ENCODE results near the gene BCCIP. TPM values are rescaled to one million over a fixed set of nuclear protein-coding genes. Genes with fewer than 3 reads are reported as not detected.

The BCCIP gene
- polyA plus RNA-seq, 1 of the 3 experiments (the other 2 are of a cell fraction): 28.0 TPM

GRCh38 chr10:125797994-125798662, 25.2 kb upstream of the BCCIP start:
- H3K27ac ChIP-seq (ENCODE audit: low read depth in 2 of 2, low read length in 1 of 2): no peak overlapping the region
- no peaks in the 10 kb centered on the region for H3K4me1 ChIP-seq (ENCODE audit: control insufficient read depth in 1 of 2, insufficient read depth in 2 of 2, low read depth in 1 of 2, low read length in 1 of 2)
- H2AFZ ChIP-seq (ENCODE audit: low read depth): no peak overlapping the region
- 72% methylated on average over 5 of the region's 5 CpGs for WGBS (ENCODE audit: low lambda C conversion rate)
- no peak overlapping the region for H3K4me3 ChIP-seq (ENCODE audit: low read depth in 2 of 2, low read length in 1 of 2)
- TF ChIP-seq CHD2 (IDR thresholded peaks at IDR 0.05; ENCODE audit: low read length, partially characterized antibody): no peak
- no peak for TF ChIP-seq ZBTB33 (IDR thresholded peaks at IDR 0.05; ENCODE audit: borderline replicate concordance, low read depth)
- no peak for TF ChIP-seq NFIC (IDR thresholded peaks at IDR 0.05; ENCODE audit: borderline replicate concordance)
- no peak for TF ChIP-seq USF2 (IDR thresholded peaks at IDR 0.05; ENCODE audit: borderline replicate concordance, low read depth, low read length)
- POLR2A ChIA-PET: no interaction called here
- no peak overlapping the region for H3K4me2 ChIP-seq
- H3K9me3 ChIP-seq: no peaks in the 10 kb centered on the region
- H3K9ac ChIP-seq: no peak overlapping the region
- no peaks in the 10 kb centered on the region for H3K27me3 ChIP-seq (ENCODE audit: insufficient read depth)
- no peaks in the 10 kb centered on the region for H3K79me2 ChIP-seq (ENCODE audit: insufficient read depth)
- H3K36me3 ChIP-seq (replicated peaks in 1 of 2; ENCODE audit: control insufficient read depth in 1 of 2, insufficient read depth in 2 of 2, low read length in 1 of 2): peaks cover 7 to 67% of the 10 kb centered on the region in 2 experiments
- no peaks in the 10 kb centered on the region for H4K20me1 ChIP-seq (ENCODE audit: insufficient read depth)
- no peak for DNase-seq
- CTCF ChIA-PET: no interaction called here
- H3F3A ChIP-seq (replicated peaks; ENCODE audit: insufficient read depth): no peaks in the 10 kb centered on the region
- no peaks in the 10 kb centered on the region for H3K9me2 ChIP-seq

GRCh38 chr10:125799451-125800182, 23.7 kb upstream of the BCCIP start:
- Histone ChIP-seq H4K20me1 (ENCODE audit: insufficient read depth) (no peaks in the 10 kb centered on the region), H3K4me3 (ENCODE audit: low read depth in 2 of 2, low read length in 1 of 2) (no peak overlapping the region), H2AFZ (ENCODE audit: low read depth) (no peak overlapping the region), H3K27ac (ENCODE audit: low read depth in 2 of 2, low read length in 1 of 2) (no peak overlapping the region), H3K36me3 (replicated peaks in 1 of 2; ENCODE audit: control insufficient read depth in 1 of 2, insufficient read depth in 2 of 2, low read length in 1 of 2) (peaks cover 7 to 72% of the 10 kb centered on the region in 2 experiments), H3K79me2 (ENCODE audit: insufficient read depth) (no peaks in the 10 kb centered on the region), H3K27me3 (ENCODE audit: insufficient read depth) (no peaks in the 10 kb centered on the region), H3K4me2 (no peak overlapping the region), H3K9ac (no peak overlapping the region), H3K9me2 (no peaks in the 10 kb centered on the region), H3K9me3 (no peaks in the 10 kb centered on the region), H3F3A (replicated peaks; ENCODE audit: insufficient read depth) (no peaks in the 10 kb centered on the region), H3K4me1 (ENCODE audit: control insufficient read depth in 1 of 2, insufficient read depth in 2 of 2, low read depth in 1 of 2, low read length in 1 of 2) (no peaks in the 10 kb centered on the region)
- TF ChIP-seq RXRA (IDR thresholded peaks at IDR 0.05; ENCODE audit: borderline replicate concordance, low read depth): no peak
- no peak for TF ChIP-seq RCOR1 (IDR thresholded peaks at IDR 0.05; ENCODE audit: low read length)
- TF ChIP-seq FOSL2 (IDR thresholded peaks at IDR 0.05; ENCODE audit: borderline replicate concordance, low read depth): no peak
- no peak for TF ChIP-seq TCF12 (IDR thresholded peaks at IDR 0.05)
- no peak for TF ChIP-seq MEF2A (IDR thresholded peaks at IDR 0.05; ENCODE audit: borderline replicate concordance, low read depth)
- no peak for TF ChIP-seq REST (IDR thresholded peaks at IDR 0.05; ENCODE audit: low read depth, low read length)
- no peak for TF ChIP-seq CTCF (IDR thresholded peaks at IDR 0.05)
- TF ChIP-seq GATA2 (CRISPR knock-in tag; IDR thresholded peaks at IDR 0.05): no peak
- no peak for TF ChIP-seq USF2 (IDR thresholded peaks at IDR 0.05; ENCODE audit: borderline replicate concordance, low read depth, low read length)
- TF ChIP-seq EZH2phosphoT487 (IDR thresholded peaks at IDR 0.05; ENCODE audit: borderline replicate concordance, low read depth): no peak
- no peak for TF ChIP-seq SMC3 (IDR thresholded peaks at IDR 0.05; ENCODE audit: low read depth, low read length)
- POLR2A ChIA-PET: no interaction called here
- DNase-seq: no peak
- 90% methylated on average over 8 of the region's 8 CpGs for WGBS (ENCODE audit: low lambda C conversion rate)
- CTCF ChIA-PET: no interaction called here
